Cerebellar cortex (tissue), 1 donor: ENCODE results near the gene MMP24OS.

Source experiments
- DNase-seq: peaks from one replicate; pipeline ENCODE4 v3.0.0-alpha.2; 2015; ENCODE audit warnings: low spot score

MMP24OS gene

DNA sequence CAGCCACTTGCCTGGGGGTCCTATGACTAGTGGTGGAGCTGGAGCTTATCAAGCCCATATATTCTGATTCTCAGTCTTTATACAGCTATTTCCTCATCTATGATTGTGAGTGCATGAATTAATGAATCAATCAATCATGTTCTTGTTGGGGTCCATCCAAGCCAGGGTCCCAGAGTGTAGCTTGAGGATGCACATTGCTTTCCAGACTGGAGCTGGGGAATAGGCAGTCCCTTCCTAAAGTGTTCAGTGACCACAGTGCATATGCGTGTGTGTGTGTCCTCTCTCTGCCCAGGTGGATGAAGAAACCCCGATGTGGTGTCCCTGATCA lies 26.3 kb downstream of the MMP24OS start:
- DNase-seq = no peak

DNA sequence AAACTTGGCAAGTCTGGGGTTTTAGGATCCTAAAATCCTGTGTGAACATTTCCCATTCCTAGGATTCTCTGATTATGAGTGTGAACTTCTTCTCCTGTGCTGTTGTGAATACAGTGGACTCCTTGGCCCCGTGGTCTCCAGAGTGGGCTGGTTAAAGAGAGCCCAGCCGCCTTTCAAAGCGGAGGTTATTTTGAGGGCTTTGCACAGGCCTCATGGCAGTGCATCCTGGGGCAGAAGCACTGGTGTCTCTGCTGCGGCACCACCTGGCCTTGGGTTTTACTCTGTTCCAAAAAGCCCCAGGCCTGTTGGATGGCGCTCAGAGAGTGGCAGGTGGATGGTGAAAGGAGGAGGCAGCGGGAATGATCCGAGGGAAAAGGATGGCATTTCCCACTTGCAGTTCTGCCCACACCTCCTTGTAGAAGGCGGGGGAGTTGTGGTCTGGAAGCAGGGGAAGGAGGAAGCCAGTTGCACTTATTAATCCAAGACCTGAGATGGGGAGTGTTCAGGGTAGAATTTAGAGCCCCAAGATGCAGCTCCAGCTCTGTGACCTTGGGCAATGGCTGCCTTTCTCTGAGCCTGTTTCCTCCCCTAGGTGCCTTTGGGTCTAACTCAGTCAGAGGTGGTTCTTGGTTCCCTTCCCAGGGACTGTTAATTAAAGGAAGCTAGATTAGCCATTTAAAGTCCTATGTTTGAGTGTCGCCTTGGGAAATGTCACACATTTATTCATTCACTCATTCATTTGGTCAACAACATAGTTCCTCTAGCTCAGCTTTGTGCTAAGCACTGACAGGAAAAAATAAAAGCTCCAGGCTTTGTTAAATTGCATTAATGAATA lies 29.1 kb downstream of the MMP24OS start:
- DNase-seq = peak; percentile 97

DNA sequence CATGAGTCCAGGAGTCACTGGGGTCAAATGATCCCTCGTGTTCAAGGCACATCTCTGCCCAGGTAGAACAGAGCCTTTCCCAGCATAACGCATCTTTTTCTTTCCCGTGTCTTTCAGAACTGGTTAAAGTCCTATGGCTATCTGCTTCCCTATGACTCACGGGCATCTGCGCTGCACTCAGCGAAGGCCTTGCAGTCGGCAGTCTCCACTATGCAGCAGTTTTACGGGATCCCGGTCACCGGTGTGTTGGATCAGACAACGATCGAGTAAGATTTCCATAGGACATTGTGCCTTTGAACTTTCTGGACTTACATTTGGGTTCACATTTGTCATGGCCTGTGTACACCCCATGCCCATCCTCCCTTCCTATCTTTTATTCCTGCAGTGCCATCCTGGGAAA lies 31.2 kb downstream of the MMP24OS start:
- no peak for DNase-seq

DNA sequence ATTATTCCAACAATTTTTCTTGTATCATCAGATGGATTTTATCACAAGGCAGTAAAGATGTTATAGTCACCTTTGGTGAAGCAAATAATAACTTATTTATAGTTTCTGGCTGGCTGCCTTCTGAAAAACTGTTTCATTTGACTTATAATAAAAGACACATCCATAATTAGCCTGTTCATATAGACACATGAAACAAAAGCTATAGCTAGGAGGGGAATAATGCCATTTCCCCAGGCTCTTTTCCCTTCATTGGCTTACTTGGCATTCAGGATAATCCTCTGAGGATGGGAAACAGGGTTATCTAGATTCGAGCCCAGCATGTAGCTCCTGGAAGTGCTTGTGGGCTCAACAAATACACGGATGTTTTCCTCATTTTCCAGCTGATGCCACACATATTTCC lies 33.9 kb downstream of the MMP24OS start:
- no peak for DNase-seq

DNA sequence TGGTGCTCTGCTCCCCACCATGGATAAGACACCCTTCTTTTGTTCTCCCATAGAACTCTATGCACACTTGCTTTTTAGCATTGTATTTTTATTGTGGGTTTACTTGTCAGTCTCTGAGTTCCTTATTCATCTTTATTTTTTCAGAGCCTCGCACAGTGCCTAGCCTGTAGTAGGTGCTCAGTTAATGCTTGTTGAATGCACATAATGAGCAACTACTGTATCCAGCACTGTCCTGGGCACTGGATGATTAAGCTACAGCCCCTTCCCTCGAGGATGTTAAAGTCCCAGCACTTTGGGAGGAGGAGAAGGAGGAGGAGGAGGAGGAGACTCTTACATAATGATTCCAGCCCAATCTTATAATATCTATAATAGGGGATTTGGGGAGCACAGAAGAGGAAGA lies 34.6 kb downstream of the MMP24OS start:
- no peak for DNase-seq

DNA sequence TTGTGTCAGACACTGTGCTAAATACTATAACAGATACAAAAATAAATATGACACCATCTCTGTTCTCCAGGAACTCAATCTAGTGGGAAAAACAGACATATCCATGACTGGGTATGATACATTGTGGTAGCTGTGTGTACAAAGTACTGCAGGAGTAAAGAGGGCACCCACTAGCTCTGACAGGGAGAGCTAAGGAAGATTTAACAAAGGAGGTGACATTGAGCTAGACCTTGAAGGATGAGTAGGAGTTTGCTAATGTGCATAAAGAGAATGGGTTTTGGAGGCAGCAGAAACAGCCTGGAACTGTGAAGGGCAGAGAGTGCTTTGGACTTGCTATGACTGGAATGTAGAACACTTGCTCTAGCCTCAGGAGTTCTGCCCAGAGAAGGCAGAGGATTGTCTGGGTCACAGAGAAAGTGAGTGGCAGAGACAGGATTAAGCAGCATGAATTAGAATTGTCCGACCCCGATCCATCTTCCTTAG lies 37.1 kb downstream of the MMP24OS start:
- peak; percentile 45 for DNase-seq

DNA sequence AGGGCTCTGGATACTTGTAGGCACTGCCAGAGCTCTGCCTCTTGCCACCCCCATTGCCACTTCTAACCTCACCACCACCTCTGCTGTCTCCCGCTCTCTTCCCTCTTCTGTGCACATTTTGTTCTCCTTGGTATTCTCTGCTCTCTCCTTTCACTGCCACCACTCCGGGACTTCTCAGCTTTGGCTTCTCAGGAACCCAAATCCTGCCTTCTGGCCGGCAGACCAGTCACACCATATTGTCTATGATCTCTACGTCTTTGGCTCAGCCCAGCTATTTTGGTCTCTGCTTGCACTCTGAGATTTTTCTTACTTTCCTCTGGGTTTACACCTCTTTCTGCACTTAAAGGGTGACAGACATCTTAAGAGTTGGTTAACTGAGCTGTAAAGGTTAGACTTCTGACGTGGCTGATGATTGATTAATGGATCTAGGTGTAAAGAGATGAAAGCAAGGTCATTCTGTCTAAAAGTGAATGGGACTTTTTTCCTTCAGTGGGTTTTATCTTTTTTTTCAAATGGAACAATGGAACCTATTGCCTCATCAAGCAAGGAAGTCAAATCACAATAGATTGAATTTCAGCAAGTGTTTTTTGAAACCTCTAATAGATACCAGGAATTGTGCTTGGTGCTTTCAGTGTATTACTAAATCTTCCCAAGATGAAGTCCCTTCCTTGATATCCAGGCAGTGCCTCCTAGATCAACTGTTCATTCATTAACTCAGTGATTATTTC lies 37.7 kb downstream of the MMP24OS start:
- peak; percentile 78 for DNase-seq

DNA sequence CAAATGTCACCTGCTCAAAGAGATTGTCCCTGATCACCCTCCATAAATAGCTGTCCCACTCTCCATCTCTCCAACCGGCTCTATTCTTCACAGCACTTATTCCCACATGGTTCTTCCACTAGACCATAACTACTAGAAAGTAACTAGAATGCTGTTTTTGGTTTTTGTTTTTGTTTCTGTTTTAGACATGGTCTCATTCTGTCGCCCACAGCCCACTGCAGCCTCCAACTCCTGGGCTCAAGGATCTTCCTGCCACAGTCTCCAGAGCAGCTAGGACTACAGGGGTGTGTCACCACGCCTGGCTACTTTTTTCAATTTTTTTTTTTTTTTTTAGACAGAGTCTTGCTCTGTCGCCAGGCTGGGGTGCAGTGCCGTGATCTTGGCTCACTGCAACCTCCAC lies 39.2 kb downstream of the MMP24OS start:
- no peak for DNase-seq

DNA sequence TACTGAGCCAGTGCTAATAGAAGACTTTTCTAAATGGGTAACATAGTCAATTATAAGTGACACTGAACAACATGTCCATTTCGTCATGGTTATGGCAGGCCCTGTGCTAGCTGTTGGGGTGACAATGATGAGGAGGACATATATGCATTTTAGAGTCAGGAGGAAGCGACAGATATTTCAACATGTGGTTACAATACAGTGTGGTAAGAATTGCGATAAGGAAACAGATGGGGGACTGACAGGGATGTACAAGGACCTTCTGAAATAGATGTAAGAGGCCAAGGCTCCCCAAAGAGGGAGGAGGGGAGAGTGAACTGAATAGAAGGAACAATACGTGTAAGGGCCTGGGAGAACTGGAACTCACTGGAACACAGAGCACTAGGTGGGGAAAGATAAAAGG lies 39.8 kb downstream of the MMP24OS start:
- peak; percentile 56 for DNase-seq

DNA sequence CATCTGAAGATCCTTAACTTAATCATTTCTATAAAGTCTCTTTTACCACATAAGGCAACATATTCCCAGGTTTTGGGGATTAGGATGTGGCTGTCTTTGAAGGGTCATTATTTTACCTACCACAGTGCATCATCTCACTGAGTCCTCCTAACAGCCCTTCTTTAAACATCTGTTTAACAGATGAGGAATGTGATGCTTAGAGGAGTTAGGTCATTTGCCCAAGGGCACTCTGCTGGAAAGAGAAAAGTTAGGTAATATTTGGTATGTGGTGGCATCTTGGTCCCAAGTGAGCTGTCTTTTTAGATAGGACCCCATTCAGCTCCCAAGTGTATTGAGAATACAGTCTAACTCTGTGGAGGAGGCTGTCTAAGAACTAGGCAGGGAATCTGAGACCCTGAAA lies 40.4 kb downstream of the MMP24OS start:
- no peak for DNase-seq

DNA sequence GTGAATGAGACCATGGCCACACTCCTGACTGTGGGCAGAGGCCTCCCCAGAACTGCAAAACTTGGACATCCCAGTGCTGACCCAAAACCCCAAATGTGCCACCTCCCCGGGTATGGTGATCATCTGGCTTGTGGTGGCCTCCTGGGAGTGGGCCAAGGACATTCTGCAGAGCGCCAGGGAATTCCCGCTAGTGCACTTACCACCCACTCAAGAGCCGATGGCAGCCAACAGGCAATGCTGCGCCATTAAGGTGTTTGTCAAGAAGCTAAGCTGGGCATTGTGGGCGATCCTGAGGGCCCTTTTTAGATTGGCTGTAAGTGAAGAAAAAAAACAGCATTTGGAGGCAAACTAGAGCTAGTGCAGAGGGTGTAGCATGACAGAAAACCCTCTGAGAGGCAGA lies 42.0 kb downstream of the MMP24OS start:
- peak; percentile 78 for DNase-seq

DNA sequence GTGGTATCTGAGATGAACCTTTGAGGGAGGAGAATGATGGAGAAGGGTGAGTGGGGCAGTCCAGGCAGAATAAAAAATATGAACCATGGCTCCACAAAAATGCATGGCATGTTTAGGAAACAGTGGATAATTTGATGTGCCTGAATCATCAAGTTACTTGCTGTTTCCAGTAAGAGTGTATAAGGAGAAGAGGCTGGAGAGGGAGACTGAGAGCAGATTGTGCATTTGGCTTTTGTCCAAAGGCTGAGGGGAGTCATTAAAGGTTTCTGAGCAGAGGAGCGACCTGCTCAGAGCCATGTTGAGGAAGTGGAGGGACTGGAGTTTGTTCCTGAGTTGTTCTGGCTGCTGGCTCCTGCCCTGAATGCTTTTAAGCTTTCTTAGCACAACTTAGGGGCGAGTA lies 45.3 kb downstream of the MMP24OS start:
- DNase-seq = peak; percentile 82

DNA sequence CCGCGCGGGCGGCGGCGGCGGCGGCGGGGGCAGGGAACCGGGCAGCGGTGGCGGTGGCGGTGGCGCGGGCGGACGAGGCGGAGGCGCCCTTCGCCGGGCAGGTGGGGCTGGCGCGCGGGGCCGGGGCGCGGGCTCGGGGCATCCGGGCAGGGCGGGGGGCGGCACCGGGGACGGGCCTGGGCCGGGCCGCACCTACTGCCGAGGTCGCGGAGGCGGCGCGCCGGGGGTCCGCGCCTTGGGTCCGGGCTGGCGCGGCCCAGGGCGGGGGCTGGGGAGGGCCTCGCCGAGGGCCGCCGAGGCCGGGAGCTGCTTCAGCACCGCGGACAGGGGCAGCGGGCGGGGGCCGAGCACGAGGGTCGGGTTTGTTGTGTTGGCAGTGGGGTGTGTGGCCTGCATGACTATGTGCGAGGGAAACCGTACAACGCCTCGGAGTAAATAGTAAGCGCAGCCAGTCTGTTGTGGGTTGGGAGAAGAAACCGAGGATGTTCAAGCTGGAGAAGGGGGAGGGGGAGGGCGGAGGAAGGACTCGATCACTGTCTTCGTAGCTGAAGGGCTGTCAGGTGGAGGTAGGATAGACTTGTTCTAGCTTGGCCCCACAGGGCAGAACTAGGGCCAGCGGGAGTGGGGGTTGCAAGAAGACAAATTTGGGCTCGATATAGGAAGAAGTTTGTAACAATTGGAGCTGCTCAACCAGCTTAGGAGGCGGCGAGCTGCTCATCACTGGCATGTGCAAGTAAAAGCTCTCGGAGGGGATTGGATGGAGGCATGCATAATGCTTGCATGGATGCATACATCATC lies 50.8 kb downstream of the MMP24OS start:
- DNase-seq = peak; percentile 77
